NCI-H2227 (cell line): ENCODE data around the gene FCN1.

Source experiments
- DNase-seq: peaks from one replicate; lab custom pipeline; 2025; ENCODE audit not compliant: unreplicated experiment; lab: John Stamatoyannopoulos, UW

The FCN1 gene

DNA sequence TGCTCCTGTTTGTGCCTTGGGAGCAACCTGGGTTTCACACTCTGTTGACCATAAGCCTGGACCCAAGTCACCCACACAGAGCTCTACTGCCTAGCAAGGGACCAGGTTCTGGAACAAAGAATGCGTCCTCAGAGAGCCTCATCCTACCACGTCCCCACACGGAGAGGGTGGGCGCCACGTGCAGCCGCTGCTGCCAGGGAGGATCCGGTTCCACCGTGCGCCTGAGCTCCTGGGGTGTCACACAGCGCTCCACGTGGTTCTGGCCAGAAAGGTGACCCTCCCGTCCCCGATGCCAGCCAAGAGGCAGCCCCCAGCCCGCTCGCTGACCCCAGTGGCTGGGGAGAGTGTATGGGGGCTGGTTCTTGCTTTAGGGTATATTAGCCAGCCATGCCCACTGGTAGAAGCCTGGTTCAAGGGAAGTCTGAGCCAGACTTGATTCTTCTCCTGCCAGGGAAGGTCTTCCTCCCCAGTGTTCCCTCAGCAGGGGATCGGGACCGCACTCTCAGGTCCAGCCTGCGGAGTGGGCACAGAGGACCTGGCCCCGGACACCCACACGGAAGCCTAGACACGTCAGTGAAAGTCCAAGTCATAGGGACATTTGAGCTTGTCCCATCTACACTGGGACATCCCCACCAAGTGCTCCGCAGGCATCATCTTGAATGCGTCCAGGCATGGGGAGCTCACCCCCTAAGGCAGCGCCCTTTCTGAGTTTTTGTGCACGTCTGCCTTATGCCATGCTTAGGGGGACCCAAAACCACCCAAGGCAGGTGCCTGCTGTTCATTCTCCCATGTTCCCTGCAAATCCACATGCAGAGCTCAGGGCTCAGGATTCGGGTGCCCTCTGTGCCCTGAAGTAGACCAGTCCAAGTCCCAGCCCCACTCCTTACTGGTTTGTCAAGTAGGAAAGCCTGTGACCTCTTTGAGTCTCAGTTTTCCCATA is 2.4 kb downstream of the FCN1 start:
- no peak for DNase-seq

DNA sequence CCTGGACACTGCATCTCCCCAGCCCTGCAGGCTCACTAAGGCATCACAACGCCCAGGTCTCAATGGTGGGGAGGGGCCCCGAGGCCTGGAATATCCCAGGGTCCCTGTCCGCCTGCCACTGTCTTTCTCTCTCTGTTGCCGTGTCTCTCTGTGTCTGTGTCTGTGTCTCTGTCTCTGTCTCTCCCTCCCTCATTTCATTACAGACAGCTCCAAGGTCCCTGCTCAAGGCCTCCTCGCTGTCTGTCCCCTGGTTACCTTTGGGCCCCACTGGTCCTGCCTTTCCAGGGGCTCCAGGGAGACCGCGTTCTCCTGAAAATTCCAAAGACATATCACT is 3.2 kb downstream of the FCN1 start:
- no peak for DNase-seq

DNA sequence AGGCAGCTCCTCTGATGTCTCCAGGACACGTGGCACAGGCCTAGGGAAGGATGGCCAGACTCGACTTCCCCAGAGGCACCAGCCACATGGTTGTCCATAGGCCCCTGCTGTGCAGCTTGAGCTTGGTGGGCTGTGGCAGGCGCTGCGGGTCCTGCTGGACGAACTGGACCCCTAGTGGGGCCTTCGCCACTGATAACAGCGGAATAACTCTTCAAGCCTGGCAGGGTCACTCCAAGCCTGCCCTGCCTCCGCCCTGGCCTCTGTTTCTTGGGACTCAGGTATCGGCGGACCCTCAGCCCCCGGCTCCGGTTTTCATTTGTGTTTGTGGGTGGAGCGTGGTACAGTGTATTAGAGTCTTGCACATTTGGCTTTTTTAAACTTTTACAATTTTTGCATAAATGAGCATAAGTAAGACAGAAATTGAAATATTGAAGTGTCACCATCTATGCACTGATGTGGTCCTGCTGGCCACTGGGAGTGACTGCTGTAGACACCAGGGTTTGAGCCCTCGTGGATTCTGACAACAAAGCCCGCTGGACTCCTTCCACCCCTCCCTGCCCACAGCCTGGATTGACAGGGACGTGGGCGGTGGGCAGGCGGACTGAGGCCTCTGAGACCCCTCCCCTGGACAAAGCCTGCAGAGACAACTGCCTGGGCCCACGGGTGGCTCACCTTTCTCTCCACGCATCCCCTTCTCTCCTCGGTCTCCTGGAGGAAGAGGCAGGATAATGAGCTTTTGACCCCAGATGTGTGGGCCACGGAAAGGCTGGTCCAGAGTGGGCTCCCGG is 3.8 kb downstream of the FCN1 start:
- DNase-seq: no peak

DNA sequence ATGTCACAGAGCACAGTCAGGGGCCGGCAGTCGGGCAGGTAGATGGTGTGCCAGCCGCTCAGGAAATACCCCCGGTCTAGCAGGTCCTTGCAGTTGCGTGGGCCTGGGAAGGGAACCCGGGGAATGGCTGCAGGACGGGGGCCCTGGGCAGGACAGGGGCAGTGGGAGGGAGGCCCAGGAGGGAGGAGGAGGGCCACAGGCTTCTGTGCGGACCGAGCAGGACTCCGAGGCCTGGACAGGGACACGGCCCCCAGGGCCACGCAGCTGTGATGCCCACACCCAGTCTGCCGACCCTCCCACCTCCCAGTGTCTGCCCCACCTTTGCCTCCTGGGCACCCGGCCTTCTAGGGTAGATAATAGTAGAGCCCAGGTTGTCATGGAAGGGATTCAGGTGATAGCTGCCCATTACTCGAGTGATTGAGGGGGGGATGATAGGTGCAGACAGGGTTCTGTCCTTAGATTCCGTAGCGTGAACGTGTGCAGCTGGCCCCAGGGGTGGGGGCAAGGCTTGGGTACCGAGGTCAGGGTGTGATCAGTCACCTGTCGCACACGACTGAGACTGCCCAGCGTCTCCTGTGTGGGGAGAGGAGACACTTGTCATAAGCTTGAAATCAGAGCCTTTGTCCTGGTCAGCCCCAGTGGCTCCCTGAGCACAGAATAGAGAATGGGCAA is 4.5 kb downstream of the FCN1 start:
- no peak for DNase-seq

DNA sequence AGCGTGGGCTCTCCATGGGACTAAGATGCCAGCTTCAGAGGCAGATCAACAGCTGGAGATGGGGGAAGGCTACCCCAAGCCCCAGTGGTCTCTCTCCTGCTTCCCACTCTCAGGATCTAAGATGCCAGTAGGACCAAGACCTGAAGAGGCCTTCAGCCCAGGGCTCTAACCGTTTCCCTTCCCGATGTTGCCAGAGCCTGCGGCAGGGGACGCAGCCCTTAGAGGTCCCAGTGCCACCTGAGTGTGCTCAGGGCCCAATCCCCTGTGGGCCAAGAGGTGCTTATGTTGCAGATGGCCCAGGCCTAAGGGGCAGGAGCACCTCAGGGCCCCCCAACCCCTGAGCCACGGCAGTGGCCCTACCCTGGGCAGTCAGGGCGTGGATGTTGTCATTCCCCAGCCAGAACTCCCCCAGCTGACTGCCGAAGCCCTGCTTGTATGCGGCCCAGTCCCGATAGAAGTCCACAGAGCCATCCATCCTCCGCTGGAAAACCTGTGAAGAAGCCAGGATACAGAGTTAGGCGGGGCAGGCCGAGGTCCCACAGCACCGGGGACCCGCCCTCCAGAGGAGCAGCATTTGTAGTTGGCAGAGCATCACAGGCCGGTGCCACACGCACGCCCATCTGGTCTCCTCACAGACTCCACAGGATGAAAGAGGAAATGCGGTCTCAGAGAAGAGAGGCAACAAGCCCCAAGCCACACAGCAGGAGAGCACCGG is 5.4 kb downstream of the FCN1 start:
- no peak for DNase-seq

DNA sequence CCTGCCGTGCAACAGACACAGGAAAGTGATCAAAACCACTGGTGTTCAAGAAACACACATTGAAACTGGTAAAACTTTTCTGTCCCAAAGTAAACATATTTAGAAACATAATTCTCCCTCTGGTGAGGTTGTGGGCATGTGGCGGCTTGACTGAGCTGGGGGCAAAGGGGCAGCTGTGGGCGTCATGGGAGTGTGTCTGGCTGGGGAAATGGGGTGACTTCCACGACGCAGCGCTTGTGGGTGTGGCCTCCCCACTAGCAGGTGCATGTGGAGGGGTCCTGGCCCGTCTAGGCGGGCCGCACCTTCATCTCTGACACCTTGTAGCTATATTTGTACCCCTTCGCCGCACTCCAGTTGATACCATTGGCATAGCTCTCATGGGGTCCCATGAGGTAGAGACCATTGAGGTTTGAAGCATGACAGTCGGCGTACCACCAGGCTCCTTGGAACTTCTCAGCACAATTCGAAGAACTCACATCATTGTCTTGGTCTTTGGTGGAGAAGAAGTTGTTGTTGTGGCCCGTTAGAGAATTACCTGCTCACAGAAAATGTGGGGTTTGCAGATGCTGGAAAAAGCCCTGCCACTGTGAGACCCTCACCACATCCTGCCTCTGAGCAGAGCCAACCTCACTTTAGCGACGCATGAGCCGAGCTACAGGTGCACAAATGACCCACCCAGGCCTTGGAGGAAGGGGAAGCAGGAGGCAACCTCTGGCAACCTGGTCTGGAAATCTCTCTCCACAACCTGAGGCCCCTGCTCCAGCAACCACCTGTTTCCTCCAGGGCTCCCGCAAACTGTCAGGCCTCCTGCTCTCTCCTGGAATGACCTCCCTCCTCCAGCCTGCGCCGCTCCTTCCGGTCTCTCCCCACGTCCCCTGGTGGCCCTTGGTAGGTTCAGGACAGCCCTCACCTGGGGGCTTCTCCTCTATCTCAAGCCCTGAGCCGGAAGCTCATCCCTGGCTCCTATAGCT is 7.9 kb downstream of the FCN1 start:
- DNase-seq: no peak

DNA sequence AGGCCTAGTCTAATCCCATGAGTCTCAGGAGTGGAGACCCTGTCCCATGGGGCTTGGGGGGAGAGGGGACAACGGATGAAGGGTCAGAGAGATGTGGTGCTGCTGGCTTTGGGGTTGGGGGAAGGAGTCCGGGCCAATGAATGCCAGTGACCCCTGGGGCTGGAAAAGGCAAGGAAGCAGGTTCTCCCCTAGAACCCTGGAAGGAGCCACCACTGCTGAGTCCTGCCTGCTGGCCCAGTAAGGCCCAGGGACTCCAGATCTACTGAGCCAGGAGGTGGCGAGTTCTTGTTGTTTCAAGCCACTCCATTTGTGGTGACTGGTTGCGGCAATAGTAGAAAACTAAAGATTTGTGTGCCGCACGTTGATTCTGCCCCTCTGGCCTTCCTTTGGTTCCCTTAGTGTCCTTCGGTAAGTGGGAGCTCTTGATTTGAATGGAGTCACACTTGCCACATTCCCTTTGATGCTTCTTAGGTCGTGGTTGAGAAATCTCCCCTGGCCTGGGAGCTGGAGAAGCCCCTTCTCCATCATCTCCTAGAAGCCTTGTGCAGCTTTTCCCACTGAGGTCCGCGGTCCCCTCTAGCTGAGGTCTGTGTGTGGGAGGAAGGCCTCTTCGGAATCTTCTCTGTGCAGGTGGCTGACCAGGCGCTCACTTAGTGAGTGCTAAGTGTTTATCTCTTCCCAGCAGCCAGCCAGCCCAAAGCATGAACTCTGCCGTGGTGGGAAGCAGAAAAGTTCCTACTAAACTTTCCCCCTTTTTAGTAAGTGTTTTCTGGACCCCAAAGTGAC is 9.0 kb downstream of the FCN1 start:
- DNase-seq: no peak

DNA sequence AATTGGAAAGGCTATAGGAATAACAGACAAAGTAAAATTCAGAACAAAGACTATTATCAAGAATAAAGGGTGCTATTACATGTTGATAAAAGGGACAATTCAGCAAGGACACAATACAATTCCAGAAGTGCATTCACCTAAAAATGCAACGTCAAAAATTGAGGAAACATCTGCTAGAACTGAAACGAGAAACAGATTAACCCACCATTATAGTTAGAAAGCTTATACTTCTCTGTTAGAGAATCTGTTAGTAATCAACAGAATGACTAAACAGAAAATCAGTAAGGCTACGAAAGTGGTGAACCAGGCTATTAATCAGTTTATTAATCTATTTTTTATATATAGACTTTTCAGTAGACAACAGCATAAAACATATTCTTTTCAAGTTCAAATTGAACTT is 14.8 kb downstream of the FCN1 start:
- no peak for DNase-seq

DNA sequence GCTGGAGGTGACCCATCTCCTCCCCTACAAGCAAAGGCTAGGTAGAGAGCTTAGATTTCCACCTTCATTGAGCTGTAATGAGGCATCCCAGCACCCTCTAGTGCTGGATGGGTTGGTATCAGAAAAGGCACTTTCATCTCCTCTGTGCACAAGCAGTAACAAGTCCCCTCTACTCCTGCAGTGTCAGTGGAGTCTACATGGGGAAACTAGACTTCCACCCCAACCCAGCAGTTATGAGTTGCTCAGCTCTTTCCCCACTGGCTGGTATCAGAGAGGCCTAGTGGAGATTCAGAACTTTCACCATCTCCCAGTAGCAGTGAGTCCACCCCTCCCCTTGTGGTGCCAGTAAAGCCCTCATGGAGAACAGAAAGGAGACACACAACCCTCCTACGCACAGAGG is 17.9 kb downstream of the FCN1 start:
- DNase-seq: no peak

DNA sequence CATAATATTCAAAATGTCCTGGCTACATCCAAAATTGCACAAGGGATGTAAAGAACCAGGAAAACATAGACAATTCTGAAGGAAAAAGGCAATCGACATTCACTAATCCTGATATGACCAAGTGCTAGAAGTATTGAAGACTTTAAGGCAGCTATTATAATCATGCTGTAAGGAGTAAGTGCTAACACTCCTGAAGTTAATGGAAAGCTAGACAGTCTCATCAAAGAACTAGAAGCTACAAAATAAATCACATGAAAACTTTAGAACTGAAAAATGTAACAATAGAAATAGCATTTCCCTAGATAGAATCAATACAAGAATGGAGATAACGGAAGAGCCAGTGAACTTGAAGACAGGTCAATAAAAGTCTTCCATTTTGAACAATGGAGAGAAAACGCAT is 18.5 kb downstream of the FCN1 start:
- DNase-seq: no peak

DNA sequence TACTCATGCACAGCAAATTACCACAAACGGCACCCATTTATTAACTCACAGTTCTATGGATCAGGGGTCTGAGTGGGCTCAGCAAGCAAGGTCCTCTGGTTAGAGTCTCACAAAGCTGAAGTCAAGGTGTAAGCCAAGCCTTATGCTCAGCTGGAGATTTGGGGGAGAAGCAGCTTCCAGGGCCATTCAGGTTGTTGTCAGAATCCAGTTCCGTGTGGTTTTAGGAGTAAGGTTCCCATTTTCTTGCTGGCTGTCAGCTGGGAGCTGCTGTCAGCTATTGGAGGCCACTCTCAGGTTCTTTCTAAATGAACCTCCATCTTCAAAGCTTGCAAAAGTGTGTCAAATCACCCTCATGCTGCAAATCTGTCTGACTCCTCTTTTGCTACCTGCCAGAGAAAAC is 19.4 kb downstream of the FCN1 start:
- no peak for DNase-seq

DNA sequence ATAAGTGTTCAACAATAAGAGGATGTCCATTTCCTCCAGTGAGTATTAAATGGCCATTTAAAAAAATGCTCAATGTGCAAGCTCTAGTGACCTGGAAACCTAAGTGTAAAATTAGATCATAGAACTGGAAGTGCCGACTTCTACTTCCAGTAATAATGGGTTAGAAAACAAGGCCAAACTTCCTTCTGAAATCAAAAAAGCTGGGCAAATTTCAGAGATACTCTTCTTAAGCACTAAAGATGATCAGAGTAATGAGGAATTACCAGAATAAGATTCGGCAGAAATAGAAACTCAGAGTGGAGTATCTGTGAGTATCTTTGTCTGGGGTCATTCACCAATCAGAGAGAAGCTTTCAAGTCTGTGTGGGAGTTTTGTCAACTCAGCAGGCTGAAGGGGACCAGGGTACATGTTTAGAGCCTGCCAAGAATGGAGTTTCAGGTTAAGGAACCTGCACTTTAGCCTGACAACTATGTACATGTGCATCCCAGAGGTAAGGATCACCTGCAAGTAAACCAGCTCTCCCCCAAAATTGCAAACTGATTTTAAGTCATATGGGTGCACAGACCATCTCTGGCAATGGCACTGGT is 20.0 kb downstream of the FCN1 start:
- no peak for DNase-seq

DNA sequence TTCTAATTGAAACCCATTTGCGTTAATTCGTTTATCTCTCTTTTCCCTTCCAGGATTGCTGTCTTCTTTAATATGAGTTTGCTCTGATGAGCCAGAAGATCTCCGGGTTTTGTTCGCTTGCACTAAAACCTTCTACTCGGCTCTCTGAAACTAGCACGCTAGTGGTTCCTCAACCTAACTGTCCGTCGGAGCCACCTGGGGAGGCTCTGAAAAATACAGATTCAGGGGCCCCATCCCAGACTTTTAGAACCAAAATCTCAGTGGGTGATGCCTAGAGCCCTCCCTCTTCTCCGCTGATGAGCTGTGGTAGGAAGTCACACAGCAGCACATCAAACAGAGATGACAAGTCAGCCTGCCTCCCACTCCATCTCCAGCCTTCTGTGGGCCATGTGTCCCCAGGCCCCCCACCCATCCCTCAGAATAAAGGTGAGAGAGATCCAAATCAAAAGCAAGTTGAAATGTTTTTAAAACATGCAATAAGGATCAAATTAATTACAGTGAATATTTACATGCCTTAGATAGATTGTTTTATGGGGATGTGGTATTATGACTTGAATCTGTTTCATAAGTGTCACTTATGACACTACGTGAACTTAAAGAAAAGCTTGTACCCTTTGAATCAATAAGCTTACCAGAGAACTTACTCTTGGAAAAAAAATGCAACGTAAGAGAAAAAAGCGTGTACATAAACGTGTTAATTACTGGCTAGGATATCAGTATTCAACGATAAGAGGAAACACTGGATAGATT is 20.7 kb downstream of the FCN1 start:
- DNase-seq: no peak

DNA sequence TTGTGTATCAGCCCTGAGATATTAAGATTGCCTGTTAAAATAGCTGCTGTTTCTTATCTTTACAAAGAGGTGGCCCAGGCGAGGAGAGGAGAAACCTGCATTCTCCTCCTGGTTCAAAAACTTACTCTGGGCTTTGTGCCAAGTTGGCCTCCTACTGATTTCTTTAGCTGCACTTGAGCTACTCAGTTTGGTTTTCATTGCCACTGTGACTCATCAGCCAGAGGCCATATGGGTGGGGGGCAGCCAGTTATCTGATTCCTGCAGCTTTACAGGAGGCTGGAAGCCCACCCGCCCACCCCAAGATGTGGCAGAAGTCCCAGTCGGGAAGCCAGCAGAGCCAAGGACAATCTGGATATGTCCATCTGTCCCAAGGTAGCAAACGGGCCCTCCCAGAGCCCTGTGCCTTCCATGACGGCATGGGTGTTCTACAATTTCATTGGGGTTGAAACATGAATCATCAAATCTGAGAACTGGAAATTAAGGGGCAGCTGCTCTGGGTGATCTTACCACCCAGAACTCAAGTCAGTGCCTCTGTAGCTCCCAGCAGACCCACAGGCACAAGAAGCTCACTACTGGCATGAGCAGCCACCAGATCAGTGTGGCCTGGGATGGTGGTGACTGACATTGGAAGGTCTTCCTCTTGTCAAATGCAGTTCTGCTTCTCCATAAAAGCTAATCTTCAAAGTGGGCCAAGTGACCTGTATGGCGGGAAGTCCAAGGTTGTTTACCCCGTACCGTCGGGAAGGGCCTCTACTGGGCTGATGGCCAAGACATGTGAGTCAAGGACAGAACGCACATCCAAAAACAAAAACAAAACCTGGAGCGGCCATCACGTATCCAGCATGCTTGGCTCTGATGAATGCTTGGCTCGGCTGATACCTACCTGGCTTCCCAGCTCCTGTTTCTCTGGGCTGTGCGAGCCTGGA is 21.5 kb downstream of the FCN1 start:
- DNase-seq: peak; percentile 5

DNA sequence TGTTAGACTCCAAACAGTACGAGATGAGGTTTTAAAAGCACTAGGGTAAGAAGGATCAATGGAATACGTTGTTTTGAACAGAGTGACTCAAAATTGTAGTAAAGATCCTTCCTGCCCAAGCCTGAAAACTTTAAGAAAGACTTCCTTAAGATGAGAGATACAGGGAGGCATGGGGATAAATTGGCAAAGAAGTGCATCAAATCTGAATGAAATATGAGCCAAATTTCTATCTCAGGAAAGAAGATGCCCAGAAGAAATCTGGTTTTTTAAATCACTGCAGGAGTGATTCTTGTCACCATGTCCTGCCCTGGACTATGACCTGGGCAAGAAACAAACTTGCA is 22.2 kb downstream of the FCN1 start:
- no peak for DNase-seq

DNA sequence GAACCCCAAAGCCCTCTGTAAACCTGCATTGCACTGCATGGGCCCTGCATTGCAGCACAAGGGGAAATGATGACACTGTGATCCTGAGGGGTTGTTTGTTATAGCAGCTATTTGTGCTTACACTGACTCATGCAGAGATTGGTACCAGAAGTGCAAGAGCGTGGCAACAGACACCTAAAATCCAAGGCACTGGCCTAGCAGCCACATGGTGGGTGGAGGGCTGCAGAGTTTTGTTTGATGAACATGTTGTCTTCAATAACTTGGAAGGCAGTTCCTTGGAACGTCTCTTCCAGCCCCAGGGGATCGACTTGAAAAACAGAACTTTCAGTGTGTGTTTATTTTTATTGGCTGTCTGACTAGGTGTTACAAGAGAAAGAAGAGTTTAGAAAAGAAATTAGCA is 22.6 kb downstream of the FCN1 start:
- DNase-seq: no peak

DNA sequence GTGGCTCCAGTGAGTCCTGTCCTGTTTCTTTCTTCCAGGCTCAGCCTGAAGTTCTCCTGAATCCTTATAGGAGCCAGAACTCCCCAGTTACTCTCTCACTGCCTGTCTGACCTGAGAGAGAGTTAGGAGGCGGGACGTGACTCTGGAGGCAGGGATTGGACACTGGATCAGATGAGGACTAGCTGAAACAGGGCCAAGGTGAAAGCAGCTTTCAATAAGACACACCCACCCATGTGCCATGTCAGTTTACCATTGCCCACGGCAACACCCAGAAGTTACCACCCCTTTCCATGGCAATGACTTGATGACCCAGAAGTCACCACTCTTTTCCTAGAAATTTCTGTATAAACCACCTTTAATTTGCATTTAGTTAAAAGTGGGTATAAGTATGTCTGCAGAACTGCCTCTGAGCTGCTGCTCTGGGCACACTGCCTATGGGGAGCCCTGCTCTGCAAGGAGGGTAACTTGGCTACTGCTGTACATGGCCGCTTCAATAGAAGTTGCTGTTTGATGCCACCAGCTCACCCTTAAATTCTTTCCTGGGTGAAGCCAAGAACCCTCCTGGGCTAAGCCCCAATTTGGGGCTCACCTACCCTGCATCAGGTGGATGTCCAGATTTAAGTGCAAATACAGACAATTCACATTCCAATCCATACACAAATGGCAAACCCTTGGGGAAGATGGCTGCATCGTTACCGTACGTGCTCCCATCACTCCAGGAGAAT is 23.4 kb downstream of the FCN1 start:
- no peak for DNase-seq
